Psoas muscle (tissue), 8 donors: ENCODE results near the gene SSBP2. TPM values are rescaled to one million over a fixed set of nuclear protein-coding genes. Genes with fewer than 3 reads are reported as not detected.

Experiments used
- ATAC-seq, 4 donors: fragments of 200-7000 bp; cut with Tn5 transposase; one replicate each; pipeline ENCODE4 v1.9.1; 2020; ENCODE audit warnings: moderate library complexity in 3 of 4, mild to moderate bottlenecking in 2 of 4
- DNase-seq, 2 donors: peaks; one replicate each; pipeline ENCODE4 v3.0.0-alpha.2; 2020
- H3K27ac ChIP-seq: fragments of 200-600 bp; one replicate; pipeline ENCODE4 v1.8.0; 2022
- H3K27me3 ChIP-seq, 3 donors: fragments of 200-600 bp in 1 of 3; one replicate each; pipeline versions ENCODE4 v1.6.1 to v1.8.0; 2013 to 2022; ENCODE audit warnings: low read length in 2 of 3, mild to moderate bottlenecking in 2 of 3, moderate library complexity in 1 of 3; ENCODE audit not compliant: insufficient read depth in 3 of 3
- H3K36me3 ChIP-seq, 2 donors: fragments of 200-600 bp in 1 of 2; one replicate each; pipeline versions ENCODE4 v1.6.1 to v1.8.0; 2013 to 2022; ENCODE audit warnings: low read depth in 1 of 2, mild to moderate bottlenecking in 1 of 2, moderate library complexity in 1 of 2; ENCODE audit not compliant: insufficient read depth in 1 of 2
- H3K4me1 ChIP-seq: fragments of 200-600 bp; one replicate; pipeline ENCODE4 v1.8.0; 2022
- H3K4me3 ChIP-seq: fragments of 200-600 bp; one replicate; pipeline ENCODE4 v1.8.0; 2022; ENCODE audit warnings: mild to moderate bottlenecking
- H3K9me3 ChIP-seq: fragments of 200-600 bp; one replicate; pipeline ENCODE4 v1.8.0; 2022
- CTCF ChIP-seq: fragments of 200-600 bp; IDR thresholded peaks from one replicate; pipeline ENCODE4 v1.8.0; 2022; ENCODE audit warnings: antibody characterized with exemption
- WGBS, 3 donors: extraction: QIAGEN DNeasy Blood & Tissue Kit; methylation state at CpG; one replicate each; pipeline versions ENCODE4 v1.1.6 to v1.1.7; 2013; 5-methylcytosine and 5-hydroxymethylcytosine counted together
- intact Hi-C, 2 donors: fragments of 100-400 bp; cut with DNase I; formaldehyde crosslinking; loops; one replicate each; pipeline versions ENCODE4 v1.11.0 to v1.14.2; 2022
- long read RNA-seq, 2 donors: library from polyadenylated mRNA; unstranded; transcript quantifications; one replicate each; pipeline ENCODE4 v2.0.0, GENCODE V29; 2021
- polyA plus RNA-seq, 3 donors: library from polyadenylated mRNA; stranded (reverse); fragments of 200-250 nt; gene quantifications; one replicate each; pipeline ENCODE4 v1.2.3, GENCODE V29; 2013
- total RNA-seq, 4 donors: library from RNA; stranded (reverse); fragmentation: NEBNext Ultra II Directional in 2 of 4; extraction: Animal tissue kit (Norgen Biotek cat#: 25700) in 2 of 4; gene quantifications; one replicate each; pipeline versions ENCODE4 v1.2.1 to v1.2.4, GENCODE V29; 2021 to 2023
- donor health status: healthy with polysubstance abuse.
- donor health status: DM: no; HTN: no; CAD: no; lungs with moderate emphysema.
- donor health status: Bipolar disorder and iron deficiency.
- donor health status: healthy.
- donor health status: DM: yes; HTN: yes; CAD: no.
- donor health status: DM: no; HTN: no; CAD: no.
- donor health status: DM: no; HTN: no; CAD: no.
- donor health status: DM: yes; HTN: yes; CAD: no.

Gene SSBP2
- 10 to 100 TPM; 25.3 to 42.6 (median 34.6) TPM for total RNA-seq
- 10 to 100 TPM; 18.2 to 22.5 (median 22.1) TPM for polyA plus RNA-seq
- long read RNA-seq, donor 1, full-length matches to known transcripts, result 10 of 11 reads
- long read RNA-seq, donor 1, partial matches to known transcripts, result 1 of 11 reads
- long read RNA-seq, donor 1, other reads (novel, unspliced or antisense), result 0 of 11 reads
- long read RNA-seq, donor 2, full-length matches to known transcripts, result 18 of 28 reads
- long read RNA-seq, donor 2, partial matches to known transcripts, result 3 of 28 reads
- long read RNA-seq, donor 2, other reads (novel, unspliced or antisense), result 7 of 28 reads

GRCh38 chr5:81751009-81751835 lies at the start of gene SSBP2:
SSBP2 (minus strand) TSS chr5:81751097; CDS start chr5:81751042, 55 bp downstream.
- WGBS, 3 donors, result 1% methylated on average over 57 to 73 of the region's 73 CpGs
- peaks cover 48% of the 10 kb centered on the region for H3K4me1 ChIP-seq

GRCh38 chr5:81795666-81796065 lies 44.8 kb upstream of the SSBP2 start:
- Histone ChIP-seq H3K27ac (no peak overlapping the region), H3K36me3 (no peaks in the 10 kb centered on the region), H3K27me3 (no peaks in the 10 kb centered on the region), H3K9me3 (no peaks in the 10 kb centered on the region), H3K4me3 (no peak overlapping the region), H3K4me1 (no peaks in the 10 kb centered on the region)
- 38 to 67% (median 48%) methylated on average over 1 of the region's 1 CpG for whole genome bisulfite sequencing, 3 donors
- no peak for TF ChIP-seq CTCF
- DNase-seq (no peak), ATAC-seq (no peak)
- intact Hi-C loops, result loop anchor here in 1 of 2 donors (5.0 kb wide), 1 partner anchor 37 kb away; no protein-coding TSS in a partner anchor

More at GRCh38 chr5:81751009-81751835, at the start of gene SSBP2:
- Histone ChIP-seq H3K9me3 (no peaks in the 10 kb centered on the region), H3K27me3 (no peaks in the 10 kb centered on the region), H3K4me3 (peak within 1 kb of the TSS; percentile 86), H3K36me3 (no peaks in the 10 kb centered on the region), H3K27ac (peak within 1 kb of the TSS; percentile 95)
- intact Hi-C loops, result loop anchor here (1.0 to 10.0 kb wide), 7 partner anchors 36 to 414 kb away; partner anchors contain the start of gene ATG10 (in 2 of the 2)
- ATAC-seq, result peak; percentile 90 to 95 (median 93)
- no peak for TF ChIP-seq CTCF
- peak; percentile 100 for DNase-seq

GRCh38 chr5:81794226-81794625 lies 43.3 kb upstream of the SSBP2 start:
- ATAC-seq (no peak), DNase-seq (no peak)
- intact Hi-C loops, result no loop called here
- no peak for TF ChIP-seq CTCF
- Histone ChIP-seq H3K36me3 (no peaks in the 10 kb centered on the region), H3K27me3 (no peaks in the 10 kb centered on the region), H3K27ac (no peak overlapping the region), H3K4me3 (no peak overlapping the region), H3K9me3 (no peaks in the 10 kb centered on the region), H3K4me1 (no peaks in the 10 kb centered on the region)
- 58 to 65% (median 58%) methylated on average over 4 of the region's 4 CpGs for WGBS, 3 donors

GRCh38 chr5:81790336-81790735 lies 39.4 kb upstream of the SSBP2 start:
- 70 to 85% (median 73%) methylated on average over 9 of the region's 9 CpGs for WGBS, 3 donors

More at GRCh38 chr5:81790336-81790735, 39.4 kb upstream of the SSBP2 start:
- intact Hi-C loops, result no loop called here
- TF ChIP-seq CTCF, result no peak
- DNase-seq (no peak), ATAC-seq (no peak)
- no peaks in the 10 kb centered on the region for H3K27me3 ChIP-seq
- H3K27ac ChIP-seq, result no peak overlapping the region
- H3K9me3 ChIP-seq, result no peaks in the 10 kb centered on the region
- H3K36me3 ChIP-seq, result no peaks in the 10 kb centered on the region
- H3K4me1 ChIP-seq, result peaks cover 22% of the 10 kb centered on the region
- H3K4me3 ChIP-seq, result no peak overlapping the region
